Neural cell (in vitro differentiated cells): ENCODE results near the gene TXNRD1. TPM values are rescaled to one million over a fixed set of nuclear protein-coding genes. Genes with fewer than 3 reads are reported as not detected.

Experiments
- H2AFZ ChIP-seq: fragments of 200-600, 300-800 bp; sonication (generic), shearing (Covaris generic); 2 replicates; pipeline ENCODE4 v1.6.0; 2014; ENCODE audit warnings: low read depth, mild to moderate bottlenecking, antibody characterized with exemption, low read length, moderate library complexity
- H3F3A ChIP-seq: fragments of 200-600 bp; shearing (Covaris generic); 2 replicates; pipeline ENCODE4 v1.6.1; 2016; ENCODE audit warnings: mild to moderate bottlenecking, moderate library complexity, mixed read lengths, antibody characterized with exemption, low read length; ENCODE audit not compliant: insufficient read depth, poor library complexity, severe bottlenecking
- H3K27ac ChIP-seq: fragments of 200-600, 300-800 bp; sonication (generic), shearing (Covaris generic); 2 replicates; pipeline ENCODE4 v1.5.1; 2014; ENCODE audit warnings: mild to moderate bottlenecking, low read length, moderate library complexity
- H3K27me3 ChIP-seq: fragments of 300-800, 200-600 bp; sonication (generic), shearing (Covaris generic); 2 replicates; pipeline ENCODE4 v1.6.0; 2014; ENCODE audit warnings: mild to moderate bottlenecking, low read depth, low read length, moderate library complexity; ENCODE audit not compliant: insufficient read depth
- H3K36me3 ChIP-seq: fragments of 300-800, 200-600 bp; sonication (generic), shearing (Covaris generic); 2 replicates; pipeline ENCODE4 v1.5.1; 2014; ENCODE audit warnings: mild to moderate bottlenecking, antibody characterized with exemption, low read length, moderate library complexity; ENCODE audit not compliant: insufficient read depth
- H3K4me2 ChIP-seq: fragments of 300-800, 200-600 bp; sonication (generic), shearing (Covaris generic); 2 replicates; pipeline ENCODE4 v1.6.0; 2014; ENCODE audit warnings: mild to moderate bottlenecking, low read length
- H3K4me3 ChIP-seq: fragments of 300-800, 200-600 bp; sonication (generic), shearing (Covaris generic); 2 replicates; pipeline ENCODE4 v1.5.1; 2014; ENCODE audit warnings: mild to moderate bottlenecking, low read length, moderate library complexity
- H3K79me2 ChIP-seq: fragments of 200-600 bp; shearing (Covaris generic); replicated peaks from 2 replicates; pipeline ENCODE4 v1.6.0; 2014; ENCODE audit warnings: mild to moderate bottlenecking, low read length, moderate library complexity; ENCODE audit not compliant: insufficient read depth
- H3K9ac ChIP-seq: fragments of 300-800, 200-600 bp; sonication (generic), shearing (Covaris generic); 2 replicates; pipeline ENCODE4 v1.6.1; 2016; ENCODE audit warnings: mild to moderate bottlenecking, low read length, mixed read lengths
- H3K9me2 ChIP-seq: fragments of 200-600 bp; shearing (Covaris generic); 2 replicates; pipeline ENCODE4 v1.6.1; 2016; ENCODE audit warnings: mild to moderate bottlenecking, low read length, mixed read lengths; ENCODE audit not compliant: insufficient read depth
- H3K9me3 ChIP-seq: fragments of 200-600, 300-800 bp; sonication (generic), shearing (Covaris generic); 2 replicates; pipeline ENCODE4 v1.6.1; 2016; ENCODE audit warnings: mild to moderate bottlenecking, mixed run types, low read length, moderate library complexity, mixed read lengths
- H4K20me1 ChIP-seq: fragments of 200-600 bp; shearing (Covaris generic); 2 replicates; pipeline ENCODE4 v1.6.1; 2016; ENCODE audit warnings: mild to moderate bottlenecking, mixed run types; ENCODE audit not compliant: insufficient read depth
- EP300 ChIP-seq: fragments of 450-650 bp; conservative IDR thresholded peaks from 2 replicates; pipeline ENCODE4 v1.6.1; 2014; ENCODE audit warnings: antibody characterized with exemption, mild to moderate bottlenecking, moderate library complexity; ENCODE audit not compliant: poor library complexity, severe bottlenecking
- EZH2 ChIP-seq: fragments of 200-600, 300-800 bp; shearing (Covaris generic), sonication (generic); IDR thresholded peaks from 2 replicates; pipeline ENCODE4 v1.6.1; 2014; ENCODE audit warnings: antibody characterized with exemption, low read length, borderline replicate concordance, mild to moderate bottlenecking; ENCODE audit not compliant: insufficient read depth, poor library complexity, severe bottlenecking
- MXI1 ChIP-seq: fragments of 450-650 bp; conservative IDR thresholded peaks from 2 replicates; pipeline ENCODE4 v1.6.1; 2014; ENCODE audit warnings: antibody characterized with exemption, mild to moderate bottlenecking; ENCODE audit not compliant: poor library complexity, severe bottlenecking
- POLR2AphosphoS5 ChIP-seq: IDR thresholded peaks from 2 replicates; pipeline ENCODE4 v1.6.1; 2012
- RAD21 ChIP-seq: fragments of 450-650 bp; conservative IDR thresholded peaks from 2 replicates; pipeline ENCODE4 v1.6.1; 2014; ENCODE audit warnings: antibody characterized with exemption, mild to moderate bottlenecking, moderate library complexity
- SMC3 ChIP-seq: fragments of 450-650 bp; conservative IDR thresholded peaks from 2 replicates; pipeline ENCODE4 v1.6.1; 2014; ENCODE audit warnings: antibody characterized with exemption, mild to moderate bottlenecking, moderate library complexity; ENCODE audit not compliant: poor library complexity
- TAF1 ChIP-seq: IDR thresholded peaks from 2 replicates; pipeline ENCODE4 v1.6.1; 2012; ENCODE audit warnings: low read depth
- polyA plus RNA-seq: library from polyadenylated mRNA; depleted of rRNA; stranded (reverse); fragments of >200 nt; gene quantifications from 2 replicates; pipeline ENCODE4 v1.2.3, GENCODE V29; 2014
- TF ChIP-seq, protein P1 (sequence below): IDR thresholded peaks from 2 replicates; pipeline ENCODE4 v1.6.1; 2012; ENCODE audit warnings: borderline replicate concordance
- TF ChIP-seq, protein P2 (sequence below): fragments of 450-650 bp; IDR thresholded peaks from 2 replicates; pipeline ENCODE4 v1.5.1; 2014; ENCODE audit warnings: antibody characterized with exemption, mild to moderate bottlenecking, moderate library complexity; ENCODE audit not compliant: poor library complexity, severe bottlenecking

The TXNRD1 gene
- polyA plus RNA-seq, 1 donor from 2014 or later = 59.6 TPM

DNA sequence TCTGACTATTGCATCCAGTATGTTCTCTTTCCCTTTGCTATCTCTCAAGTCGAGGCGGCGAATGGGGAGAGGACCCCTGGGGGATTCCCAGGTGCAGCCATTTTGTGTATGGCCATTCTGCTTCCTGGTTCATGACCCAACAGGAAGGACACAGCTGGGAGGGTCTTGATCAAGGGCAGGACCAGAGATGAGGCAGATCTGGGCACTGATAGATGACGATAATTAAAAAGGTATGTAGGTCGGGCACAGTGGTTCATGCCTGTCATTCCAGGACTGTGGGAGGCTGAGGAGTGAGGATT, 161.9 kb downstream of the TXNRD1 start (continued):
- TF ChIP-seq, protein P1, sequence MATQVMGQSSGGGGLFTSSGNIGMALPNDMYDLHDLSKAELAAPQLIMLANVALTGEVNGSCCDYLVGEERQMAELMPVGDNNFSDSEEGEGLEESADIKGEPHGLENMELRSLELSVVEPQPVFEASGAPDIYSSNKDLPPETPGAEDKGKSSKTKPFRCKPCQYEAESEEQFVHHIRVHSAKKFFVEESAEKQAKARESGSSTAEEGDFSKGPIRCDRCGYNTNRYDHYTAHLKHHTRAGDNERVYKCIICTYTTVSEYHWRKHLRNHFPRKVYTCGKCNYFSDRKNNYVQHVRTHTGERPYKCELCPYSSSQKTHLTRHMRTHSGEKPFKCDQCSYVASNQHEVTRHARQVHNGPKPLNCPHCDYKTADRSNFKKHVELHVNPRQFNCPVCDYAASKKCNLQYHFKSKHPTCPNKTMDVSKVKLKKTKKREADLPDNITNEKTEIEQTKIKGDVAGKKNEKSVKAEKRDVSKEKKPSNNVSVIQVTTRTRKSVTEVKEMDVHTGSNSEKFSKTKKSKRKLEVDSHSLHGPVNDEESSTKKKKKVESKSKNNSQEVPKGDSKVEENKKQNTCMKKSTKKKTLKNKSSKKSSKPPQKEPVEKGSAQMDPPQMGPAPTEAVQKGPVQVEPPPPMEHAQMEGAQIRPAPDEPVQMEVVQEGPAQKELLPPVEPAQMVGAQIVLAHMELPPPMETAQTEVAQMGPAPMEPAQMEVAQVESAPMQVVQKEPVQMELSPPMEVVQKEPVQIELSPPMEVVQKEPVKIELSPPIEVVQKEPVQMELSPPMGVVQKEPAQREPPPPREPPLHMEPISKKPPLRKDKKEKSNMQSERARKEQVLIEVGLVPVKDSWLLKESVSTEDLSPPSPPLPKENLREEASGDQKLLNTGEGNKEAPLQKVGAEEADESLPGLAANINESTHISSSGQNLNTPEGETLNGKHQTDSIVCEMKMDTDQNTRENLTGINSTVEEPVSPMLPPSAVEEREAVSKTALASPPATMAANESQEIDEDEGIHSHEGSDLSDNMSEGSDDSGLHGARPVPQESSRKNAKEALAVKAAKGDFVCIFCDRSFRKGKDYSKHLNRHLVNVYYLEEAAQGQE = no peak
- no peak for TF ChIP-seq POLR2AphosphoS5
- no peak for TF ChIP-seq TAF1
- TF ChIP-seq RAD21 = no peak
- no peak for TF ChIP-seq EP300

DNA sequence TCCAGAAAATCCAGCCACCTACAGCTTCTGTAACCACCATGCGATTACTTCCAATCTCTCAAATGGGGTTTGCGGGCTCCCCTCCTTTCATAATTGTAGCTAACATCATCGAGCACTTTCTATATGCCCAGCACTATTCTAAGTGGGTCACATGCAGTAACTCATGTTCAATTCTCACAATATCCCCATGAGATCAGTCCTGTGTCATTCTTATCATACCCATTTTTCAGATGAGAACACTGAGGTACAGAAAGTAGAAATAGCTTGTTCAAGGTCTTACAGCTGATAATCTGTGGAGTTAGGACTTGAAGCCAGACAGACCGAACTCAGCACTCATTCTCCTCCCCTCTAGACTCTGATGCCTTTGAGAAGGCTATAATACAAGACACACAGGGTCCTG, 162.8 kb downstream of the TXNRD1 start:
- H4K20me1 ChIP-seq = no peaks in the 10 kb centered on the region
- TF ChIP-seq RAD21 (no peak), POLR2AphosphoS5 (no peak)
- TF ChIP-seq, protein P2, sequence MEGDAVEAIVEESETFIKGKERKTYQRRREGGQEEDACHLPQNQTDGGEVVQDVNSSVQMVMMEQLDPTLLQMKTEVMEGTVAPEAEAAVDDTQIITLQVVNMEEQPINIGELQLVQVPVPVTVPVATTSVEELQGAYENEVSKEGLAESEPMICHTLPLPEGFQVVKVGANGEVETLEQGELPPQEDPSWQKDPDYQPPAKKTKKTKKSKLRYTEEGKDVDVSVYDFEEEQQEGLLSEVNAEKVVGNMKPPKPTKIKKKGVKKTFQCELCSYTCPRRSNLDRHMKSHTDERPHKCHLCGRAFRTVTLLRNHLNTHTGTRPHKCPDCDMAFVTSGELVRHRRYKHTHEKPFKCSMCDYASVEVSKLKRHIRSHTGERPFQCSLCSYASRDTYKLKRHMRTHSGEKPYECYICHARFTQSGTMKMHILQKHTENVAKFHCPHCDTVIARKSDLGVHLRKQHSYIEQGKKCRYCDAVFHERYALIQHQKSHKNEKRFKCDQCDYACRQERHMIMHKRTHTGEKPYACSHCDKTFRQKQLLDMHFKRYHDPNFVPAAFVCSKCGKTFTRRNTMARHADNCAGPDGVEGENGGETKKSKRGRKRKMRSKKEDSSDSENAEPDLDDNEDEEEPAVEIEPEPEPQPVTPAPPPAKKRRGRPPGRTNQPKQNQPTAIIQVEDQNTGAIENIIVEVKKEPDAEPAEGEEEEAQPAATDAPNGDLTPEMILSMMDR = no peak
- no peaks in the 10 kb centered on the region for H3K79me2 ChIP-seq
- H2AFZ ChIP-seq = no peak overlapping the region
- no peak overlapping the region for H3K27ac ChIP-seq
- no peaks in the 10 kb centered on the region for H3K36me3 ChIP-seq
- no peak overlapping the region for H3K4me3 ChIP-seq
- H3K9me3 ChIP-seq = no peaks in the 10 kb centered on the region
- H3K9ac ChIP-seq = no peak overlapping the region
- no peaks in the 10 kb centered on the region for H3F3A ChIP-seq
- no peaks in the 10 kb centered on the region for H3K9me2 ChIP-seq
- no peaks in the 10 kb centered on the region for H3K27me3 ChIP-seq
- no peak overlapping the region for H3K4me2 ChIP-seq

DNA sequence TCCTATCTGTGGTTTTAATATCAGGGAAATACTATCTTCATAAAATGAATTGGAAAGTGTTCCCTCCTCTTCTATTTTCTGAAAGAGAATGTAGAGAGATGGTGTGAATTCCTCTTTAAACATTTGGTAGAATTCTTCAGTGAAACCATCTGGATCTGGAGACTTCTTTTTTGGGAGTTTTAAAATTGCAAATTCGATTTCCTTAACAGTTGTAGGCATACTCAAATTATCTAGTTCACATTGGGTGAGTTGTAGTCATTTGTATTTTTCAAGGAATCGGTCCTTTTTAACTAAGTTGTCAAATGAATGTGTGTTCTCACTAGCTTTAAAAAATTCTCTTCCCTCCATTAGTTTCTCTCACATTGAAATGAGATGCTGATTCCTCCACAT, 165.8 kb downstream of the TXNRD1 start:
- no peaks in the 10 kb centered on the region for H3K9me3 ChIP-seq
- no peak overlapping the region for H3K9ac ChIP-seq
- no peaks in the 10 kb centered on the region for H3K79me2 ChIP-seq
- no peak overlapping the region for H3K4me2 ChIP-seq
- no peaks in the 10 kb centered on the region for H3K9me2 ChIP-seq
- H4K20me1 ChIP-seq = no peaks in the 10 kb centered on the region
- no peak overlapping the region for H3K27ac ChIP-seq
- TF ChIP-seq TAF1 (no peak), MXI1 (no peak), EP300 (no peak), SMC3 (no peak), RAD21 (no peak), EZH2 (no peak), POLR2AphosphoS5 (no peak)
- TF ChIP-seq, protein P1 = no peak
- TF ChIP-seq, protein P2 = no peak
- no peaks in the 10 kb centered on the region for H3K36me3 ChIP-seq
- no peaks in the 10 kb centered on the region for H3K27me3 ChIP-seq
- no peaks in the 10 kb centered on the region for H3F3A ChIP-seq
- H3K4me3 ChIP-seq = no peak overlapping the region
- no peak overlapping the region for H2AFZ ChIP-seq
